ENCODE measurements around the gene NTM.

The NTM gene

DNA sequence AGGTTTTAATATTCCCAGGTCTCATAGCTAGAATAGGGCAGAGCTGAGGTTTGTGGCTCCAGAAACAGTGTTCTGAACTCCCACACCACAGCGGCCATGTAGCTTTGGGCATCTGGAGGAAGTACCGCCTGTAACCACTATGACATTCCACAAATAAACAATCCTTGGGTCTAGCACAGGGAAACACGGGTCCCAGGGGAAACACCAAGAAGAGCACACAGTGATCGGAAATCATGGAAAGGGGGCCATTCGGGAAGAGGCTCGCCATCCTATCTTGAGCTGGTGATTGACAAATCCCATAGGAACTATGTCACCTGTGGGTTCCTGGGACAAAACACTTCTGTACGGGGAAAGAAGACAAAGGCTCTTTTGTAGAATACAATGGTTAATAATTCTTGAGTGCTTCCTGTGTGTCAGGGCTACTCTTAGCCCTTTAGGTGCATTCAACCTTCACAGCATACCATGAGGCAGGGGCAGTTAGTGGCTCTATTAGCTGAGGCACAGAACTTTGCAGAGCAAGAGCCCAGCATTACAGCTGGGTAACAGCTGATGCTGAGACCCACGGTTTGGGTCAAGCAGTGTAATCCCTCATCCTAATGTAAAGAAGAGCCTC is 514.2 kb downstream of the NTM start:
- DNase-seq, result no peak

DNA sequence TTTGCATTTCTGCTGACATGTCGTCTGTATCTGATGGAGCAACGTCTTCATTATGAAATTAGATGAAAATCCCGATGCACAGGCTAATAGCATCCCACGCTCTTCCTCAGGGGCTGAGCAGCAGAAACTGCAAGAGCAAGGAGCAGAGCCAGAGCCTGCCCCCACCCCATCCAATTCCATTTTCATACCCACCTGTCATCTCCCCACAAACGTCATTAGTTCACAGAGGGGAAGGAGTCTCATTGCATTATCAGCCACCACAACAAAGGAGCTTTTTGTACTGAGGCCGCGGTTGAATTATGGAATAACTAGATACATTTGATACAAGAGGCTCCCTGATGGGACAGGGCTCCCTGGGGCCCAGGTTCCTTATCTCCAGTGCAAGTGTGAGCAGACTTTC is 515.0 kb downstream of the NTM start:
- DNase-seq, result no peak

DNA sequence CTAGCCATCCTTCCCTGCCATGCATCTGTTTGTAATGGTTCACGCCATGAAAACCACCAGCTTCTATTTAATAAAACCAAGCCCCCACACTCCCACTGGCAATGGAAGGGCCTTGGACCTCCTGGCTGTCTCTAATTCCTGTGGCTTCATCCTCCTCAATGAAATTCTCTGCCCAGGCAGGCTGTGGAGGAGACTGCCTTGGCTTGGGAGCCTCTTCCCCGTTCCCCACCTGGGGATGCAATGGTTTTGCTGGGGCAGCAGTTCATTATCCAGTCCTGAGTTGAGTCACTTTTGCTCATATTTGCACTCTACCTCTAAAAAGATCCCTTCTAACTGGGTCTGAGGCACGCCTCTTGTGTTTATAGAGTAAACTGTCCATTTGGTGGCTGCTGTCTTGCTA is 515.8 kb downstream of the NTM start:
- no peak for DNase-seq

DNA sequence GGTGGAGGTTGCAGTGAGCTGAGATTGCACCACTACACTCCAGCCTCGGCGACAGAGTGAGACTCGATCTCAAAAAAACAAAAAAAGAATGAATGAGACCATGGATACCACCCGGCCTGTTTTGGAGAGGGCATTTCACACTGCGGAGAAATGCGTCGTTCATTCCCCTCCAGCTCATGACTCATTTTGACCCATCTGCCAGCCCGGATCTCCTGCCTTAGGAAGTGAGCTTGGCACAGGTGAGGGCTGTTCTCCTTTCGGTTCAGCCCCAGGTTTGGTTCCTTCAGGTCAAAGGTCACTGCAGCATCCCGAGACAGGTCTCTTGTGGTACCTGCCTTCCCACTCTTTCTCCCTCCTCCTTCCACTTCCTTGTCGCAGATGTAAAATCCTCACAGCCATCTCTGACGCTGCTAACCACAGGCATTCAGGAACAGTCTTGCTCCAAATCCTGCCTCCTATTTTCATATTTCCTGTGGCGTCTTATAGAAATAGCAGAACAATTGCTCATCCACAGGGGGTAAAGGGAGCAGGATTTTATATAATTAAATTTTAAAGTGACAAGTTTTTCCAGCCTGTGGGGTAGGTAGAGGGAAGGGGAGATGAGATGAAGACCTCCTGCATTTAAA is 517.9 kb downstream of the NTM start:
- DNase-seq, result no peak

DNA sequence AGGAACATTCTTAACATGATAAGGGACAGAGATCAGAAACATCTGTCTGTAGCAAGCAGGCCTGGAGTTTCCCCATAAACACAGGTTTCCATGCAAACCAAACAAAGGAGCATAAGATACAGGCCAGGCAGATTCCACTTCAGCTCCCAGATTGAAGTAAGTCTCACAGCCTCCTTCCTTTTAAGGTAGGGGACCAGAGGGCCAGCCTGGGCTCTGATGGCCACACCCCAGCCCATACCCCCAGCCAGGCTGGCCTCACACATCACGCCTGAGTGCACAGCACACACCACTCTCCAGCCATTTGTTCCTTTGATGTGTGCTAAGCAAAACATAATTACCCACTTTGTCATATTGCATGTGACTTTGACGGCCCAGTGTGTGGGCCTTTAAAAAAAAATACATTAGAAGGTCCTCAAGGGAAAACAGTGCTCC is 518.7 kb downstream of the NTM start:
- no peak for DNase-seq

DNA sequence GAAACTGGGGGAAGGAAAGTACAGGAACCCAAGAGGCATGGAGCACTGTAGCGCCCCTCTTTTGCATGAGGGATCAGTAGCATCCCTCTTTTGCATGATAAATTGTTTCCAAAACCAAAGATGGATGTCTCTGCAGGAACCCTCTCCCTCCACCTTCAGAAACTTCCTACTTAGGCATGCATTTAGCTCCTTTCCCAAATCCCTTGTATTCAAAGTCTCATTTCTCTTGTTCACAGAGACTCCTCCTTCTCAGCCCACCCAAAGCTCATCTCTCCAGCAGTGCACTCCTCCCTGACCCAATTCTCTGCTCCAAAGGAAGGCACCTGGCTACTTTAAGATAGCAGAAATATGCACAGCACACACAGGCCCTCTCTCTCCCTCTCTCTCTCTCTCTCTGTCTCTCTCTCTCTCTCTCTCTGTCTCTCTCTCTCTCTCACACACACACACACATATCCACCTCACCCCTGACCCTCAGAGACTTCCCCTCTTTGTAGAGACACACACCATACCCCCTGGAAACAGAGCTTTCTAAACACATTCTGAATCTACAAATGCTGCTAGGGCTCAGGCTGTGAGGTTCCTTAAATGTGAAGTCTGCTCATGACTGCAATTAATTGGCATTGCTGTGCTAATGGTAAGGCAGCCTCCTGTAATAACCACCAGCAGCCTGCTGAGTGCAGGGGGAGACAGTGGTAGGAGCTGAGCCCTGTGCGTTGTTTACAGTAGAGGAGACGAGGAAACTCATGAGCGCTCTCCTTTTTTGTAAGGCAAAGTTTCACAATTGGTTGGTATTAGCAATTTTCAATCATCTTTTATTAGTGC is 519.6 kb downstream of the NTM start:
- DNase-seq, result no peak

DNA sequence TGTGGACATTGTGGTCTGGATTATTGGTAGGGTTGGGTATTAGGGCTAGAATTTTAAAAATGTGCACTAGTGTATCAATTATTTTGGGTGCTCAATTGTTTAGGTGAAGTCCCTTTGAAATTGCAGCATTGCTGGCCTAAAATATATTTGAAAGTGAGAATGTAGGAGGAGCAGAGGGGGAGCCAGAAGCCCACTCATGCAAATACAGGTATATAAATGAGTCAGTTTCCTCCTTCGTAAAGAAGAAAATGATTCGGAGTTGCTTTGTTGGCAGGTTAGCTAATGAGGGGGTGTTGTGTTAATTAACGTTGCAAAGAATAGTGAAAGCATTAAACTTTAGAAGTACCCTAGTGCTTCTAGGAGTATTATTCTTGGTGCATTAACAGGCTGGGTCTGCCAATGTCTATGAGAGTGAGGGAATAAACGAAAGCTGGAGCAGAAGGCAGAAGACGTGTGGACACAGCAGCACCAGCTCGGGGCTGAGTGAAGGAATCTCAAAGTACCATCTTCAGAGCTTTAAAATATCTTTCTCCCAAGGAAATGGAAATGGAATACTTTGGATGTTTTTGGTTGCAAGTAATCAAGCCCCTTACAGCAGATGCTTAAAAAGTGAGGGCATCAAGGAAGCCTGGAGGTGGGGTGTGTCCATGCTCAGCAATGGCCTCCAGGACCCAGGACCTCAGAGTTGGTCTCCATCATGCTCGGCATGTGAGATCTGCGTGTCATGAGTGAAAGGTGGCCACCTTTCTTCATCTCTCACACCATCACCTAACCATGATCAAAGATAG is 522.9 kb downstream of the NTM start:
- no peak for DNase-seq

DNA sequence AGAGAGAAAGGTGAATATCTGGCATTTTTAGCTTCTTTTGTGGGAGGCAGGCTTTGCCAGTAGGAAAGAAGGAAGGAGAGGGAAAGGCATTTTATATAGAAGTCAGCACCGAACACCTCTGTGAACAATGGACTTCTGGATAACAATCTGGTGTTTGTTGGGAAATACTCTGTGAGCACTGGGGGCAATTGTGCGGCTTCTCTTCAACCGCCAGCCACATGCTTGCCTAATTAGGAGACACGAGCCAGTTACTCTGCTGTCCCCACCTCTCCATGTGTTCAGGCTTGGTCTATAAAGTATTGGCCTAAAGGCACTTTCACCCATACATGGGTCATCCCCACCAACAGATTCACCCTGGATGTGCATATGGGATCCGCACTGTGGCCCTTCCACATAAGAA is 523.6 kb downstream of the NTM start:
- no peak for DNase-seq

DNA sequence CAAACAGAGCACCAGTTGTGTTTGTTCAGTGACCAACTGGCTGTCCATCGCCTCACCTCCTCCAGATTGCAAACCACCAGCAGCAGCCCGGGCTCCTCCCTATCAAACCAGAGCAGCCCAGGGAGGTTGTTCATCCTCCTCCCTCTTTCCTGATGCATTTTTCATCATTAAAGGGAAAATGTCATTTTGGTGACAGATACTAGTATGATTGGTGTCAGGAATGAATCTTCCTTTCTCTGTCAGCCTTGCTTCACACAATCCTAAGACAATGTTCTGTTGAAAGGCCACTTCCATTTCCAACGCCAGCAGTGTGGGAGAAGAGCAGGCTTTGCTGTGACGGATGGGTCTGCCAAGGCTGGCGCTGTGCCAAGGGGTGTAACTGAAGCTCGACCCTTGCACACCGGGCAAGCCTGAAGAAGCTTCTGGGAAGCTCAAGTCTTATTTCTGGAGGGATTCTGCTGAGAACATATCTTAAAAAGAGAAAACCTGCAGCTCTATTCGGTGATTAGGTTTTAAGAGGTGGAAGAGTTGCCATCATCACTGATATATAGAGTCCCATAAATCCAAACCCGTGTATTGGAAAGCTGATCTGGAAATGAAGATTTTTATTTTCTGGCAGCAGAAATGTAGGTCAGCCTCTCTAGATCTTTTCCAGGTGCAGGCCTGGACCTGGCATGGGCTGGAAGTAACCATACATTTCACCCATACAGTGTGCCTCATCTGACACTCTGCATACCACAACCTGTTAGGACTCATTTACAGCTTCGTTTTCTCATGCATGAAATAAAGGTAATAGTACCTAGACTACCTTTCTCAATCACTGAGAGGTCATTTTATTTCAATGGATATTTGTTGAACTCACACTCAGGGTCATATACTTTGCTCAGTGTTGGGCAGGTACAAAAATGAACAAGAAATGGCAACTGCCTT is 524.5 kb downstream of the NTM start:
- no peak for DNase-seq

DNA sequence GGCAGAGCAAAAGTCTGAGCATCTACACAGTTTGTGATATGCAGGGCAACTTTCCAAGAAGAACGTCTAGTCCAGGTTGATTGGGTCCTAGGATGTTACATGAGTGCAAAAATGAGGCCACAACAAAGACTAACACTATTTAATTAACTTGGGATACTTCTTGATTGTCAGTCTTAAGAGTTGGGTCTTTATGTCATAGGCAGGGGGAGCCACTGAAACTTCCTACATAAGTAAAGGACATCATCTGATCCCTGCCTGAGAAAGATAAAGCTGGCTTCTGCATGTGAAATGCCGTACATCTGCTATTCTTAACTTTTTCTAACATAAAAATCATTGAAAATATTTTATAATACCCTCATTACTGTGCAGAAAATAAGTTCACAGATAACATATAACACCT is 525.5 kb downstream of the NTM start:
- DNase-seq, result no peak

DNA sequence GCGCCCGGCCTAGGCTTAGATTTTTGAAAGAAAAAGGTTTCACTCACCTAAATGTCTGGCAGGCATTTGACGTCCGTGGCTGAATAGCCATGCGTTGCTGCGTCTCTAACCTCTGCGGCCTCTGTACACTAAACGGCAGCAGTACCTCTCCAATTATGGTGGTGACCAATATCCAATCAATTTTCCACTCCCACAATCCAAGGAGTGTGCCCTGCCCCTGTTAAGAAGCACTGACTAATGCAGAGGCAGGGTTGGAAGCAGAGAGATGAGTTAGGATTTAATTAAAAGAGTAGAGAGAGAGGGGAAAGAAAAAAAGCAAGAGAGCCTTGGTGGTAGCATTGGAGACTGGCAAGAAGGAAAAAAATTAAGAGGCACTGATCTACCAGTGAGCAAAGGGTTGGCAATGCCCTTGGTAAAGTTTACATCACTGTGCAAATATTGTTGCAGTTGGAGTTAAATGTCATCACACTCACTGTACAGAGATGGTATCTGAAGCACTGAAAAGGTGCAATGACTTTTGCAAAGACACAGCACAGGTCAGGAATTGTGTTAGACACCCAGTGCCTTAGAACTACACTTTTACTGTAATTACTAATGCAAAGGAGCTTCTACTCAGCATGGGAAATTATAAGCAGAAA is 526.7 kb downstream of the NTM start:
- DNase-seq, result no peak

DNA sequence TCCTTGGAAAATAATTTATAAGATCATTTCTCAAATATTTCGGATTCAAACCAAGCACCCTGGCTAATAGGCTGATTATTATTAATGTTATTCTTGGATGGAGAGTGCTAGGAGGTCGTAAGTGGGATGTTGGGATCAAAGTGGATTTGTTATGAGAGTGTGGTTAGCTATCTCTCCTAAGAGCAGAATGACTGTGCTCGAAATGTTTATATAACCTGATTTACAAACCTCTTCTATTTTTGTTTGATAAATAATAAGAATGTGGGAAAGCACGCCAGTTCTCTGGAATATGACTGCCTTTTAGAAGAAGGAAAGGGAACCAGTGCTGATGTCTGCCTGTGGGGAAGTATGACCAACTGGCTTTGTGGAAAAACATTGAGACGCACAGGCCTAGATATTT is 527.5 kb downstream of the NTM start:
- no peak for DNase-seq

DNA sequence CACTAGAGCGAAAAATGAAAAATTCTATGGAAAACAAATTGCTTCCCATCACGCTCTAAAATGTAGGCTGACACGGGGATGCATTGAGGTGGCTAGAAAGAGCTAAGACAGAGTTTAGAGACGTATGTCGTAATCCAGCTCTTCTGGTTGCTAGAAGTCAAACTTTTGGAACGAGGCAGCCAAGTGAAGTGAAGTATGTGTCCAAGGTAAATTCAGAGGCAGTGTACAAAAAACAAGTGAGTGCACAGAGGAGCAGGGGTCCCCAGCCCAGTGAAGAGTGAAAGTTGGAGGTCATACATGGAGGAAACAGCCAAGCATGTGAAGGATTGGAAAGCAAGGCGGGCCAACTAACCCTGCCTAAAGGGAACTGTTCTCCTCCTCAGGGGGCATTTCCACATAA is 528.5 kb downstream of the NTM start:
- DNase-seq, result no peak

DNA sequence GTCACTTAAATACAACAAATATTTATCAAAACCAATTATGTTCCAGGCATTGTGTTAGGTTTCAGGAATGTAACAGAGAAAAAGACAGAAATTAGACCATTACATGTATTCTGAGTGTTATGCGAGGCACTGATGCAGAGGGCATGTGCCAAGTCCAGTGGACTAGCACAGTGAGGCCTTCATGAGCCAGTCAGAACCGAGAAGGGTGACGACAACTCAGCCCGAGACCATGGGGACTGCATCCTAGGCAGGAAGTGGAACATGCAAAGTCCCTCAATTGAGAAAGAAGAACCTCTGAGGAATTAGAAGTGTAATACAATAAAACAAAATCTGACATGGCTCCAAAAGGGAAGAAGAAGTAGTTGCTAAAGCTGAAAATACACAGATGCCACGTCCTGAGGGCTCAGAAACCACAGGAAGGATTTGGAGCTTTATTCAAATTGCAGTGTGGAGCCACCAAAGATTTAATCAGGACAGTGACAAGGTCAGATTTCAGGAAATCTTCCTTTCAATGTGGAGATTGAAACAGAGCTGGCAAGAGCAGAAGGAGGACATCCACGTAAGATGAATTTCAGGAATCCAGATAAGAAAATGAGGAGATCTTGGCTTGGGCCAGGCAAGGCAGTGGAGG is 529.6 kb downstream of the NTM start:
- DNase-seq, result no peak

DNA sequence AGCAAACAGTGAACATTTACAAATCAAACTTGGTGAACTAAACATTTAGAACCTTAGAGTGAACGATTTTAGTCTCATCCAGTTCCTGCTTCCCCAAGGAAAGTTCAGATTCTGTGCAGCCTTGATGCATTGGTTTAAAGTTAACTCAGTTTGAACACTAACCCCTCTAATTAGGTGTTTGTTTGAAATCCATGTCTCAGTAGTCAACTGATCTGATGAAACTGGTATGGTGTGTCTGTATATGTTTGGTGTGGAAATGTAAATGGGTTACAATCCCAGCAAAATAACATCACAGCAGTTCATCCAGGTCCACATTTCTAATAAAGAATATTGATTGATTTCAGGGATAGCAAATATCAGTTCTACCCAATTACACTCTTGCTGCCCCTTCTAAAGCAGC is 532.0 kb downstream of the NTM start:
- DNase-seq, result no peak

DNA sequence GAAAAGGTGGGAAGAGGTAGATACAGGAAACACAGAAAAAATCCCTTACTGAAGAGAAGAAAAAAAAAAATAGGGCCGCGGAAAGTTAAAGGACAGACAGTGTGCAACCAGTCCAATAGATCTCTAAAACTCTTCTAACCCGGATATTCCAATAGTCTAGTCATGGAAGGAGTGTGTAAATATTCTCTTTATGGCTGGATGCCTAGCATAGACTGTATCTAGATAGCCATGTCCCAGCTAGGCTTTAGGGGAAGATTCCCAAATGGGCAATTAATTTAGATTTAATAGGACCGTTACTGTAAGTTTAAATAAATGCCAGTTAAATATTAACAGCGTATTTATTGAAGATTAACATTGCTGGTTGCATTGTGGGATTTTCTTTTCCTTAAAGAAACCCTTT is 532.7 kb downstream of the NTM start:
- no peak for DNase-seq

DNA sequence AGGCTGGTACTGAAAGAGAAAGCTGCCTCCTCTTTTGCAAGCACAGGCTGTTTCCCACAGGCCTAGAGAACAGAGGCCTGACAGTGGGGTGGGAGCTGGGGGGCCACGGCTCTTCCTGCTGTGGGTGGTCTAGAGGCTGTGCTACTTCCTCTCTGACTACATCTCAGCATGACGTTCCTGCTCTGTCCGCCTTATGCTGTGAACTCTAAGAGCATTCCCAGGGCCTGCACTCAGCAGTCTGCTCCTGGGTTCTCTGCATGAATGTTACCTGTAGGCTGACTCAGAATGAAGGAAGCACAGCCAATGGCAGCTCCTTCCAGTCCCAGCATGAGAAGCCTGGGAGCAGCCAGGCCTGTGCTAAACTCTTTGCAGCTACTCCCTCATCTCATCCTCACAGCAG is 534.3 kb downstream of the NTM start:
- DNase-seq, result no peak

DNA sequence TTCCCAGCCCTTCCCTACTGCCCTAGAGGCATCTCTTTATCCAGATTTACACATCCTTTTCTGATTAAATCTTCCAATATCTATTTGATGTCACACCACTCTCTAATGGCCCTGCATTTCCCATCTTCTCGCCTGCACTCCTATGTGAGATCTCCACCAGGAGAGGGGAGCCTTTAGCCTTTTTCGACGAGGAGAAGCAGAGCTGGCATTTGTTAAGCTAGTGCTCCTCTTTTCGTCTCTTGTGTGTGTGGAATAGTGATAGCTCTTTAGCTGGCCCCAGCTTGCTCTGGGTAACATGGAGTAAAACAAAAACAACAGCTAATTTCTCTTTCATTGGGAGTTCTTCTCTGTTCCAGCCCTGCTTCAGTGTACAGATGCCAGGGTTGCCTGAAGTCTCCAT is 536.5 kb downstream of the NTM start:
- DNase-seq, result no peak

DNA sequence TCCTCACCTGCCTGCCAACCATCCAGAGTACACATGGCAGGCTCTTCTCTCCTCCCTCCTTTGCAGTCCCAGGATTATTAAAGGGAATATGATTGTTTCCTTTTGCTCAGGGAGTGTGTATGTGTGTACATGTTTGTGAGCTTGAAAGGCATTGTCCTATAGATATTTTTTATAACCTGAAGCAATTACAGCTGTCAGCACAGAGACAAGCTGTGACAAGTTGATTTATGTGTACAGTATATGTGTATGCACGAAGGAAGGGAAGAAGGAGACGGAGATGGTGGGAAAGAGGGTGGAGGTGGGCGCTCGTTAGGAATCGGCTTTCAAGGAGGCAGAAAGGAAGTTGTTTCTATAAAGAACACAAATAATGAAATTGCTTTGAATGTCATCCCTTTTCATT is 537.0 kb downstream of the NTM start:
- no peak for DNase-seq

DNA sequence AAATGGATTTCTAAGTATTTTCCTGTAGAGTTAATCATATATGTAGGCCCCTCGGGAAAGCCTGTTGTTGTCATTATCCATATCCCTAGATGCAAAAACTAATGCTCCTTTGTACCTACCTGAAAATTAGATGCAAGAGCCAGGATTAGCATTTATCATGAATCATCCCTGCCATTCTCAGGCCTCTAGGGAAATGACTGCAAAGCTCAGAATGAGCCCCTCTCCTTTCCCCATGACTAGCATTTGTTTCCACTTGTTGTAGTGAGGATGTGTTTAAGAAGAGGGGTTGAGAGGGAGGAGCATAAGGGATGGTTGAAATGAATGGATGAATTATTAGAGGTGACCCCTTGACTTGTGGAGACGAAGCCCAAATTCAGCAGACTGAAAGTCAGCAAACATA is 537.9 kb downstream of the NTM start:
- no peak for DNase-seq

DNA sequence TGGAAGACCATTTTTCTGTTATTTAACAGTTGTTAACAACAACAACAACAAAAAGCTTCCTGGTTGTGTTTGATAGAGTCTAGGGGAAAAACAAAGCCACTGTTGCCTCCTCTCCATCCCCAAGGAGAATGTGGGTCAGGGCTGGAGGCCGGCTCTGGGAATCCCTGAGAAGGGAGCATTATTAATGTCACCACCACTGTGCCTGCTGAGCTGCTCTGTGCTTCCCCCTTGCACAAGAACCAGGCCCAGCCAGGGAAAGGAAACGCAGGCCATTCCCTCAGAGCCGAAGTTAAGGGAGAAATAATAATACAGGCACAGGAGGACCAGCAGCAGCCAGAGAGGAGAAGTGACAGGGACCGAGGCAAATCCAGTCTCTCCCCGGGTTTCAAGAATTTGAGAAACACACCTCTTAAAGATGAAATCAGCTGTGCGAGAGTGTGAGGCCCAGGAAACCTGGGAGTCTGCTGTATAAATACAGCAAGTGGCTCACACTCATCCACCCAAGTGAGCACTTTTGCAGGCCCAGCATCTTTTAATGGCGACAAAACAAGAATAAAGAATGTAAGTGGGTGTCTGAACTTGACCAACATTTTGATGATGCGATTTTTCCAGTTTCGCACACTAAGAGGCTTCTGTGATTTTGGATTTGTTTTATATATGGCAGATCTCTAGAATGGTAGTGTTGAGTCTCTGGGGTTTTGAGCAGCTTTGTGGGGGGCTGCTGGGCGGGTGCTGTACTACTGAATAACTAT is 539.2 kb downstream of the NTM start:
- DNase-seq, result no peak

Data from DMS 273 treated with DMSO at 0.1 percent for 48 hours (cell line).